ENCODE data around the gene USP44.

USP44 gene

DNA sequence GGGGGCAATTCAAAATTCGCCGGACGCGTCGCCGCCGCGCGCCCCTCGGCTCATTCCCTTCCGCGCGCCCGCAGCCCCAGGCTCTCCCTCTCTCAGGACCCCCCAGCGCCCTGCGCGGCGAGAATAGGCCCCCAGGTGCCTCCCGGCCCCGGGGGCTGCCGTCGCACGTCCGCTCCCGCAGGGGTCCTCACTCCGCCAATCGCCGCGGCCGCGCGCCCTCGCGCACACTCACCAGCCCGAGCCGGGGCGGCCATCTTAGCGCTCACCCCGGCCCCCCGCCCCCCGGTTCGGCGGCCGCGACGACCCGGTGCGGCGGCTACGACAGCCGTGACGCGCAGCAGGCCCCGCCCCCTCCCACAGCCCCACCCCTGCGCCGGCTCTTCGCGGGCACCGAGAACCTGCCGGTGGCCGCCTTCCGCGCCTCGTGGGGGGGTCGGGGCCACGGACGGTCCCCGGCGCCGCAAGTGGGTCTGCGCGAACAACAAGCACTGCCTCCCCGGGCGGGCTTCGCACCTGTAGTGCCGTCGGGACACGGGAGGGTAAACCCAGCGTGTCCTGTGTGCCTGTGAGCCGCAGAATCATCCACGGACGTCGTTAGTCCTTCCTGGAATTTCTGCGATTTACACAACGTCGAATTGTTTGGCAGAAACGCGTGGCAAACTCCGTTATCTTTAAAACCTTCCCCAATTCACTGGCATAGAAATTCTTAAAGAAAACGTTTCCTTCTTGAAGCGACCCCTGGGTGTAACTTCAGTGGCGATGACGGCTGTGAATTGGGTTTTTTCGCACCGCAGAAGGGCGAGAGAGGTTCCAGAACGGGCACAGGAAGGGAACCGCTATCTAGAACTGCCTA is 2.5 kb downstream of the USP44 start:
- DNase-seq (ENCODE audit: low read depth, low spot score) = no peak

- DNase-seq (ENCODE audit: low read depth, low spot score) = no peak
These were observed 3.2 kb downstream of the USP44 start for GRCh38 chr12:95548056-95548538.

DNA sequence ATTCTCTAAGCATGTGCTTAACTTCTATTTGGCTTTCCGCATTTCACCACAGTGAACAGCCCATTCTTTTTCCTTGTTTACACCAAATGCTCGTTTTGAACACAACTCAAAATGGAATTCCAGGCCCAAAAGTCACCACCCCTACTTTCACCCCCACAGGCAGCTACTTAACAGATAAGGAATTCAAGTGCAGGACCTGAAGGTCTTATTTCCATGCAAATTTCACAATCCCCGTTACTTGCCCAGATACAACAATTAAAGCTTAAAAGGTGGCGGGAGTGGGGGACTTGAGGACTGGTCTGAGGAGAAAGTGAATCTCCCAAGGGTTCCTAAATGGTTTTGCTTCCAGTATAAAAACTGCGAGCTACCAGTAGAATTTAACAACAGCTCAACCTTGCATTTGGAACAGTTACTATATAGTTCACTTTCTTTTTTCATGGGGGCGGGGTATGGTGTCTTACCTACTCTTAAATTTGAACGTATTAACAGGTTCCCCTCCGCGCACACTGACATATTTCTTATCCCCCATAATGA is 3.7 kb downstream of the USP44 start:
- no peak for DNase-seq (ENCODE audit: low read depth, low spot score)

- no peak for DNase-seq (ENCODE audit: low read depth, low spot score)
These were observed 4.8 kb downstream of the USP44 start for GRCh38 chr12:95546491-95546813.

DNA sequence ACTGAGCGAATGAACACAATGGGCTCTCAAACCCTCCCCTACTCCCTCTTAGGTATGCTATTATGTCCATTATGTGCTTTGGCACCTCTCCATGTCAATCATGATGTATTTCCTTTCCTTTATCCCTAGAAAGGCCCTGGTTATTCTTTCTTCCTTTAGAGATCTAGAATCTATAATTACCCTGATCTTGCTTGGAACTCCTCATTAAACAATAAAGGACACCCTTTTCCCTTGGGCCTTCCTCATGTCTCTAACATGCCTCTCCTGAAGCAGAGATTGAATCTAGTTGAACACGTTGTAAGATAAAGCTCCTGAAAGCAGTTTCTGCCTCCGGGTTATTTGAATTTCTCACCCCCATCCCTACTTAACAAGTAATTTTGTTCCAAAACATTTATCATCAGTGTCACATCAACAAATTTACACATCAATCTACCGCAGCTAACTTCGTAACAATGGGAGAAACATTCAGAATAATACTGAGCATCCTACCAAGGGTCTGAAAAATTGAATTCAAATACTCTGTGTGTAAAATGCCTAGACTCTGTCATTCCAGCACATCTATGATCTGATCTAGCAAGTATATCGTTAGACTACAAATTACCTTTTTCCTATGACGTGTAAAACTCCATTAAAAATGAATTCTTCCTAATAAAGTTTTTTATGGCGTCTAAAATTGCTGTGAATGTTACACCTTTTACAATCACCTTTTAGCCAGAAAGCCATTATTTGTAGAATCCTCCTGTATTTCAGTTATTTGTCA is 5.4 kb downstream of the USP44 start:
- DNase-seq (ENCODE audit: low read depth, low spot score) = no peak

DNA sequence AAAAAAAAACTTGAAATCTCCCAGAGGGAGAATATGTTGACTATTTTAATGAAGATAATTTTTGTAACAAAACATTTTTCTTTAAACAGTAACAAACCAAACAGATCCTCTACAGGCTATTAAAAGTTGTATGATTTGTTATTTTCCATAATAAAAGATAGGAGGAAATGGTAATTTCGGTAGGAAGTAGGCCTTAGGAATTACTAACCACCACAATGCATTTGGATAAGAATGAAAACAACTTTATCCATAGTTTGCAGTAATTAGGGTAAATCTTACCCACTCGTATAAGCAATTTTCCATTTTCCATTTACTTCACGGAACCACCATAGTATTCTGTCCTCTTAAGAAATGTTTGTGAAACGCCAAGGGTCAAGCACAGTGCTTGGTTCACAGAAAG is 6.0 kb downstream of the USP44 start:
- no peak for DNase-seq (ENCODE audit: low read depth, low spot score)

- DNase-seq (ENCODE audit: low read depth, low spot score) = no peak
These were observed 6.5 kb downstream of the USP44 start for GRCh38 chr12:95544756-95545155.

GRCh38 chr12:95543305-95543704 is 8.0 kb downstream of the USP44 start:
- DNase-seq (ENCODE audit: low read depth, low spot score) = no peak

- DNase-seq (ENCODE audit: low read depth, low spot score) = no peak
These were observed 9.8 kb downstream of the USP44 start for GRCh38 chr12:95541436-95541835.

DNA sequence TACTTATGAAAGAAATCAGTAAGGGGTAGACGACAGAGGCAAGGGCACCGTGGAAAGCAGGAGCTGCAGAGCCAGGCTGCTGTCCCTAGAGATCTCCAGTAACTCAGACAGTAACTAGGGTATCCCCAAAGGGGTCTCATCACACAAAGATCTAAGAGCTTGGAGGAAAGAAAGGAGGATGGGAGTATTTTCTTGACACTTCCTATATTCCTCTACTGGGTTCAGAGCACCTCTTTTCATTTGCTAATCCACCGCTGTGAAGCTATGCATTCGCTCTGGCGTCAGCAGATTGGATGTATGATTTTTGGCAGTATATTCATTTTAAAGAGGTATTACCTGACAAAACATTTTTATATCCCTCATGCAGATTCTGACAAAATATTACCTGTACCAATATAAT is 12.6 kb downstream of the USP44 start:
- DNase-seq (ENCODE audit: low read depth, low spot score) = no peak

DNA sequence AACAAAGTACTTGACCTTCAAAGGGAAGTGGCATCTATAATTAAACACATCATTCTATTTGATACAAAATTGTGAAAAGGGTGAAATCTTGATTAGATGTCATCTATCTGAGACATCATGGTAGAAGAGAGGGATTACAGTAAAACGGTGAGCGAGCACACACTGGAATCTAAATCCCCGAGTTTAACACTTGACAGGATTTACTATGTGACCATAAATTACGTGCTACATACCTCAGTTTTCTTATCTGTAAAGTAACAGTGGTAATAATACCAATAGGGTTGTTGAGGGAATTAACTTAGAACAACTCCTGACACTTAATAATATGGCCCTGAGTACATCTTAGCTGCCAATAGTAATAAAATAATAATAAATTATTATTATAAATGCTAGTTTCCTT is 13.3 kb downstream of the USP44 start:
- DNase-seq (ENCODE audit: low read depth, low spot score) = no peak

DNA sequence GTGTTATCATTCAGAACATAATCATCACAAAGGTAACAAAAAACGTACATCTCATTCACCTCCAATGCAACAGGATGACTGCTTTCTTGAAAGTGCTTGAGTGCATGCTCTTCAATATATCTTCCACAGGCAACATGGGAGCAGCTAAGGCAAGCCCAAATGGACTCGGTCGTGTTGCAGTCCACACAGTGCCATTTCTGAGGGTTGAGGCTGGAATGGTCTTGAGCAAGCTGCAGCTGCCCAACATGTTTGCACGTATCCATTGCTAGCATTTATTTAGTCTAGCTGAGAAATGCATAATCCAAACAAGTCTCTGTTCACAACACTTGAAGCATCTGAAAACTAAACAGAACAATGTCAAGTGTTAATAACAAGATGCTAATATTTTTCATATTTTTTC is 17.3 kb downstream of the USP44 start:
- DNase-seq (ENCODE audit: low read depth, low spot score) = no peak

GRCh38 chr12:95532851-95533250 is 18.4 kb downstream of the USP44 start:
- no peak for DNase-seq (ENCODE audit: low read depth, low spot score)

- DNase-seq (ENCODE audit: low read depth, low spot score) = no peak
These were observed 21.5 kb downstream of the USP44 start for GRCh38 chr12:95529693-95530225.

GRCh38 chr12:95528431-95528830 is 22.8 kb downstream of the USP44 start:
- no peak for DNase-seq (ENCODE audit: low read depth, low spot score)

- DNase-seq (ENCODE audit: low read depth, low spot score) = no peak
These were observed 28.6 kb downstream of the USP44 start for GRCh38 chr12:95522692-95523091.

DNA sequence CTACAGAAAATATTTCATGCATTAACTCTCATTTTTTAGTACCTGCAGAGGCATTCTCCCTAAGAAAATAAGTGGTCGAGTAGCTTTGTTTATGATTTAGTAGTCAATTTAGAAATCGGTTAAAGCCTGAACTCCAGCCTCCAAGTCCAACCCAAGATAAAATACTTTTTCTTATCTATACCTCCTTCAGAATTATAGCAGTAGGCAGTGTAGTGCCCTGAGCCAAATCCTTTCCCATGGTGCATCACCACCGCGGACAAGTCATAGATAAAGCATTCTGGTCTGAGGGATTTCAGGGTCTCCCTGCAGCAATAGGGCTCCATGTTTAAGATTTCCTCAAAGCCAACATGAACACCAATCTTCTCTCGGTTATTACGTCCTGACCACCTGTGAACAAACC is 30.5 kb downstream of the USP44 start:
- DNase-seq (ENCODE audit: low read depth, low spot score) = no peak

DNA sequence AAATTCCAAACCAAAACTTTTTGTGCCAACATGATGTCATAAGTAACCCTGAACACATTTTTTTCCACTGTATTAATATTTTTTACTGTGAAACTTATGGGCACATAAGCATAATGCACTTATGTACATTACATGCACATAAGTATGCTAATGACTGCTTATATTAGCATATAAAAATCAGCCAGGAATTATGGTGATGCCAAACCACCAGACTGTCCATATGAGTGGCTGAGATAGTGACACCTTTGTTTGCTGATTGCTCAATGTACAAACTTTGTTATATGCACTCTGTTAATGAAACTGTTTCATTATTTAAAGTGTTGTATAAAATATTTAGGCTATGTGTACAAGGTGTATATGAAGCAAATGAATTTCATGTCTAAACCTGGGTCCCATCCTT is 32.3 kb downstream of the USP44 start:
- no peak for DNase-seq (ENCODE audit: low read depth, low spot score)

DNA sequence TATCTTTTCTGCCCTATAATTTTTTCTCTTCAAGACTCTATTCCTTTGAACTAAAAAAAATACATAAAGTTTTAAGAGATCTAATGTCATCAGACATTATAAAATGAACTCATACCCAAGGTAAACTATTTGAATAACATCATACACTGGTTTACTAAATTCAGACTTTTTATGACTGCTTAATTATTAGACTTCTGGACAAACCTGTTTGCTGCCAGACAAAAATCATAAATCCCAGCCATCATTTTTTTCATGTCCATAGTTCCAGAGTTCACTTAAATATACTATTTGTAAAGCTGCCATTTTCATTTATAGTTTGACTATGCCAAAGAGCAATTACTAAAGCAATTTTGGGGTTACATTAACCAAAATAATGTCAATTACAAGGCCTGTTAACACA is 34.0 kb downstream of the USP44 start:
- DNase-seq (ENCODE audit: low read depth, low spot score) = no peak

DNA sequence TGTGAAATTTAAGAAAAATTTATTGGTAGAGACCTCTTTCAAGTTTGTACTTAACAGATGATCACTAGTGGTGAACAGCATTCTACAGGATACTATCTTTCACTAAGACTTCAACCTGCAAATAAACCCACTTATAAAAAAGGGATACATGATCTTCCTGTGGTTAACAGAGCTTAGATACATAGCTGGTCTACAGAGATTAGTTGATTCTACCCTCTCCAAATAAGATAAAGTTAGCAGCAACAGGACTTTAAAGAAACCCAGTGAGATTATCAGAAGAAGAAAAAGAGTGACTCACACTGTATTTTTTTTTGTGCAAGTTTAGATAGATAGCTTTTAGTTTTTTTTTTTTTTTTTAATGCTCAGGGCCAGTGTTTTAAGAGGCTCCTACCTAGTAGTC is 34.5 kb downstream of the USP44 start:
- no peak for DNase-seq (ENCODE audit: low read depth, low spot score)

DNA sequence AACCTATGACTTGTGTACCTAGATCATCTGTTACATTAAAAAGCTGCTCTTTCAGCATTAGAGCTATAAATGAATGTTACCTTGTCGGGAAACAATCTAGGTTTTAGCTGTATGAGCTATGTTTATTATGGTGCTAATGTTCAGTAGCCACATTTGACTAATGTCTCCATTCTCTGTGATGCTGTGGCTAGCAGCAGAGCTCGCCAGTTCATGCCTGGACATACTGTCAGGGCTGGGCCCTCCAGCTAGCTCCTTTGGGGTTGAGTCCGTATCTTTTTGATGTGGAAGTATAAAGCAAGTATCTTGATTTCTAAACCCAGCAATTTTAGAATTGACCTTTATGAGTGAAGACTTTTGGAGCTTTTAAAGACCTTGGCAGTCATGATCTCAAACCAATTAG is 36.1 kb downstream of the USP44 start:
- DNase-seq (ENCODE audit: low read depth, low spot score) = no peak

DNA sequence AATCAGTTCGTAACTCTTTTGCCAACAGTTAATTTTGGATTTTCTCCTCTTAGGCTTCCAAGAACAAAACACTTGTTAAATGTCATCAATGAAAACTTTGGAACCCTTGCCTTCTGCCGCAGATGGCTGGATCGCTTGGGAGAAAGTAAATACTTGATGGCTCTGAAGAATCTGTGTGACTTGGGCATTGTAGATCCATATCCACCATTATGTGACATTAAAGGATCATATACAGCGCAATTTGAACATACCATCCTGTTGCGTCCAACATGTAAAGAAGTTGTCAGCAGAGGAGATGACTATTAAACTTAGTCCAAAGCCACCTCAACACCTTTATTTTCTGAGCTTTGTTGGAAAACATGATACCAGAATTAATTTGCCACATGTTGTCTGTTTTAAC is 37.7 kb downstream of the USP44 start:
- no peak for DNase-seq (ENCODE audit: low read depth, low spot score)

DNA sequence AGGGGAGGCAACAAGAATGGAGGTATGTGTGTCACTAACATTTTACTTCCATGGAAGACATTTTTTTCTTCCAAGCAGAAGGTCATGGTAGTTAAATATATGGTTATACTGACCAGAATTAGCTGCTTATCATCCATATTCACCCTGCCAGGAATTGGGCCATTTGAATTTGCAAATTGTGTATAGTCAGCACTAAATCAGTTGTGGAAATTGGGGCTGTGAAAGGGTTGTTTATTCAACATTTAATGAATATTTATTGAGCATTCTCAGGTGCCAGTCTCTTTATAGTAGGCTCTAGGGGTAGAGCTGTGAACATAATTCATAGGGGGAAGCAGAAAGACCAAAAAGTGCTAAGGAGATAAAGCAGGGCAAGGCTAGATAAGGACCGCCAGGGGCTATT is 39.3 kb downstream of the USP44 start:
- no peak for DNase-seq (ENCODE audit: low read depth, low spot score)

All from iPS DF 19.7 (cell line).